B cell (primary cell): ENCODE results near the gene APP. TPM values are rescaled to one million over a fixed set of nuclear protein-coding genes. Genes with fewer than 3 reads are reported as not detected.

ENCODE experiments used
- ATAC-seq: fragments of 200-7000 bp; cut with Tn5 transposase; one replicate; pipeline ENCODE4 v1.10.0; 2021; ENCODE audit warnings: low read depth, mild to moderate bottlenecking, moderate number of reproducible peaks, moderate library complexity
- CTCF ChIA-PET: fragments of 350-600 bp; sonication (Branson Sonifier 250); formaldehyde crosslinking; loops from one replicate; lab custom pipeline; 2021; ENCODE audit warnings: antibody characterized with exemption, inconsistent platforms; lab: Charles Lee
- POLR2A ChIA-PET: fragments of 350-600 bp; sonication (Branson Sonifier 250); formaldehyde crosslinking; loops from one replicate; lab custom pipeline; 2021; ENCODE audit warnings: antibody characterized with exemption; lab: Charles Lee
- DNase-seq: peaks from one replicate; pipeline ENCODE4 v3.0.0; 2013
- H2AFZ ChIP-seq: 2 replicates; pipeline ENCODE4 v1.6.1; 2012; ENCODE audit warnings: mild to moderate bottlenecking, low read depth, low read length; ENCODE audit not compliant: insufficient read depth, poor library complexity, severe bottlenecking
- H3K27ac ChIP-seq, 2 donors: 1 replicate in 1 of 2; 2 replicates in 1 of 2; pipeline ENCODE4 v1.5.1; 2012 to 2013; ENCODE audit warnings: low read length in 2 of 2, mild to moderate bottlenecking in 2 of 2, moderate library complexity in 1 of 2
- H3K27me3 ChIP-seq, 4 experiments: fragments of 200-600 bp in 1 of 4; sonication (generic) in 1 of 4; replicated peaks in 1 of 4; 1 replicate in 2 of 4; 2 replicates in 2 of 4; pipeline versions ENCODE4 v1.6.1 to v1.7.0; 2013 to 2016; ENCODE audit warnings: low read length in 3 of 4, mild to moderate bottlenecking in 2 of 4, mixed read lengths in 1 of 4, moderate library complexity in 1 of 4; ENCODE audit not compliant: insufficient read depth in 4 of 4, control insufficient read depth in 3 of 4; ENCODE audit errors: control extremely low read depth in 1 of 4
- H3K36me3 ChIP-seq, 2 experiments: replicated peaks in 1 of 2; 1 replicate in 1 of 2; 2 replicates in 1 of 2; pipeline versions ENCODE4 v1.6.1 to v1.7.1; 2013; ENCODE audit warnings: low read length in 1 of 2; ENCODE audit not compliant: insufficient read depth in 2 of 2, control insufficient read depth in 1 of 2; ENCODE audit errors: control extremely low read depth in 1 of 2, extremely low read depth in 1 of 2
- H3K4me1 ChIP-seq, 2 donors: fragments of 200-600 bp in 1 of 2; sonication (generic) in 1 of 2; 1 replicate in 1 of 2; 2 replicates in 1 of 2; pipeline versions ENCODE4 v1.5.1 to v1.6.1; 2013 to 2017; ENCODE audit warnings: low read length in 2 of 2; ENCODE audit not compliant: control insufficient read depth in 2 of 2, insufficient read depth in 2 of 2
- H3K4me2 ChIP-seq: replicated peaks from 2 replicates; pipeline ENCODE3; 2012; ENCODE audit warnings: mild to moderate bottlenecking, low read depth, low read length; ENCODE audit not compliant: poor library complexity, severe bottlenecking
- H3K4me3 ChIP-seq, 5 experiments: fragments of 200-600 bp in 1 of 5; sonication (generic) in 1 of 5; 1 replicate in 3 of 5; 2 replicates in 2 of 5; pipeline versions ENCODE4 v1.5.1 to v1.7.0; 2011 to 2016; ENCODE audit warnings: low read length in 4 of 5, mild to moderate bottlenecking in 4 of 5, low read depth in 2 of 5, control low read depth in 1 of 5, moderate library complexity in 1 of 5; ENCODE audit not compliant: insufficient read depth in 1 of 5; ENCODE audit errors: control extremely low read depth in 1 of 5, extremely low read depth in 1 of 5
- H3K79me2 ChIP-seq: fragments of 200-600 bp; sonication (generic); one replicate; pipeline ENCODE4 v1.6.0; 2016; ENCODE audit warnings: low read length; ENCODE audit not compliant: control insufficient read depth, insufficient read depth
- H3K9ac ChIP-seq: fragments of 200-600 bp; sonication (generic); 2 replicates; pipeline ENCODE4 v1.6.1; 2017; ENCODE audit warnings: mild to moderate bottlenecking, low read length, moderate library complexity
- H3K9me3 ChIP-seq, 3 donors: one replicate each; pipeline versions ENCODE4 v1.6.1 to v1.7.1; 2013; ENCODE audit warnings: low read length in 2 of 3; ENCODE audit not compliant: control insufficient read depth in 2 of 3, insufficient read depth in 1 of 3; ENCODE audit errors: control extremely low read depth in 1 of 3
- H4K20me1 ChIP-seq: 2 replicates; pipeline ENCODE4 v1.6.0; 2012; ENCODE audit warnings: mild to moderate bottlenecking, low read length; ENCODE audit not compliant: insufficient read depth, control insufficient read depth, poor library complexity, severe bottlenecking
- H3K27ac Mint-ChIP-seq: one replicate; pipeline ENCODE4 v1.8.0; 2021; ENCODE audit warnings: mixed read lengths
- H3K27me3 Mint-ChIP-seq: one replicate; pipeline ENCODE4 v1.8.0; 2021; ENCODE audit warnings: mixed read lengths
- H3K4me1 Mint-ChIP-seq: one replicate; pipeline ENCODE4 v1.8.0; 2021; ENCODE audit warnings: mixed read lengths
- H3K4me3 Mint-ChIP-seq: one replicate; pipeline ENCODE4 v1.8.0; 2021; ENCODE audit warnings: mixed read lengths
- H3K9me3 Mint-ChIP-seq: one replicate; pipeline ENCODE4 v1.8.0; 2022; ENCODE audit warnings: mixed read lengths; ENCODE audit not compliant: insufficient read depth
- CTCF ChIP-seq: fragments of 200-600 bp; IDR thresholded peaks from one replicate; pipeline ENCODE4 v1.8.0; 2022; ENCODE audit warnings: antibody characterized with exemption, mild to moderate bottlenecking
- EZH2 ChIP-seq: IDR thresholded peaks from 2 replicates; pipeline ENCODE4 v1.6.1; 2012; ENCODE audit warnings: borderline replicate concordance, low read depth, mild to moderate bottlenecking, moderate library complexity, low read length; ENCODE audit not compliant: insufficient read depth, poor library complexity, severe bottlenecking
- WGBS: methylation state at CpG from one replicate; pipeline ENCODE4 v1.1.5; 2013; ENCODE audit warnings: missing lambda C conversion rate; ENCODE audit not compliant: insufficient coverage; 5-methylcytosine and 5-hydroxymethylcytosine counted together
- intact Hi-C: fragments of 100-400 bp; cut with micrococcal nuclease; formaldehyde crosslinking; loops from one replicate; pipeline ENCODE4 v1.10.0; 2022
- polyA plus RNA-seq: library from polyadenylated mRNA; depleted of rRNA; stranded (reverse); fragments of >200 nt; gene quantifications from 2 replicates; pipeline ENCODE4 v1.2.3, GENCODE V29; 2012
- total RNA-seq, 2 donors: library from RNA; stranded (reverse); fragments of 120-200 nt in 1 of 2; gene quantifications; 1 replicate in 1 of 2; 2 replicates in 1 of 2; pipeline versions ENCODE4 v1.2.3 to v1.2.4, GENCODE V29; 2013 to 2022

APP gene
- total and polyA plus RNA-seq, 2 donors (not counting 1 experiment from before 2014, with no cell fraction given) = 28.3 to 34.7 TPM

DNA sequence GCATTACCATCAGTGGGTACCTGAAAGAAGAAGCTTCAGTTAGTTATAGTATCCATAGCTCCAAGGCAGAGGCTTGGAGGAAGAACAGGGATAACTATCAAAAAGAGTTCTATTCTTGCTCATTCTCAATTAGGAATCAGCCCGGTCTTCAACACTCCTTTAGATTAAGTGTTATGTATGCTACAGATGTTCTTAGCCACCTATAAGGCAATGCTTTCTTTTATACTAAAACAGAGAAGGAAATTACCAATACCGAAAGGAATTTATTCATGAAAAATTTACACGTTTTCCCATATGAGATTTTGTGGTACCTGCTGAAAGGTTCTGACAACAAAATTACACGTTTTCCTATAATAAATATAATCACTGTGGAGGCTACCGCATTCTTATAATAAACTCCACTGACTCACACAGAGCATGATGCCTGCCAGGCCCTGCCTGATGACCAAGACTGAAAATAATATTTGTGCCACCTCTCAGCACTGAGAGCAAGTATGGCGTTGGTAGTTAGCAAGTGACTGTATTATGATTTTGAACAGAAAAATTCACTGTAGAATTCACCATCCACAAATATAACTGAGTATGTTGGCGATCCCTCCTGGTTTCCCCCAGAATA, 58.3 kb downstream of the APP start:
- H3K9me3 ChIP-seq = no peaks in the 10 kb centered on the region
- H3K4me3 ChIP-seq = no peak overlapping the region
- H2AFZ ChIP-seq = no peak overlapping the region
- Mint-ChIP-seq H3K4me1 (peaks cover 5% of the 10 kb centered on the region), H3K27me3 (no peaks in the 10 kb centered on the region), H3K4me3 (no peak overlapping the region), H3K27ac (no peak overlapping the region), H3K9me3 (no peaks in the 10 kb centered on the region)
- POLR2A ChIA-PET = no interaction called here
- peaks cover 20% of the 10 kb centered on the region for H3K79me2 ChIP-seq
- no peaks in the 10 kb centered on the region for H3K27me3 ChIP-seq
- intact Hi-C loops = no loop called here
- WGBS = 80% methylated on average over 1 of the region's 7 CpGs
- H3K4me2 ChIP-seq = no peak overlapping the region
- ATAC-seq = no peak
- no peaks in the 10 kb centered on the region for H4K20me1 ChIP-seq
- H3K4me1 ChIP-seq = peaks cover 0 to under 1% of the 10 kb centered on the region in 2 donors
- H3K36me3 ChIP-seq = peaks cover 4 to 5% of the 10 kb centered on the region in 2 experiments
- H3K9ac ChIP-seq = no peak overlapping the region
- no peak for DNase-seq
- TF ChIP-seq EZH2 (no peak), CTCF (no peak)
- CTCF ChIA-PET = no interaction called here
- H3K27ac ChIP-seq = no peak overlapping the region

- H4K20me1 ChIP-seq = no peaks in the 10 kb centered on the region
- POLR2A ChIA-PET = no interaction called here
Observed at GRCh38 chr21:26110715-26111114, 59.9 kb downstream of the APP start.

More at GRCh38 chr21:26110715-26111114, 59.9 kb downstream of the APP start:
- H3K9me3 Mint-ChIP-seq = no peaks in the 10 kb centered on the region
- H3K9me3 ChIP-seq = no peaks in the 10 kb centered on the region
- no peak overlapping the region for H3K4me3 ChIP-seq
- DNase-seq (no peak), ATAC-seq (no peak)
- H3K4me3 Mint-ChIP-seq = no peak overlapping the region
- H3K27ac ChIP-seq = no peak overlapping the region
- H3K4me1 ChIP-seq = no peaks in the 10 kb centered on the region
- no peaks in the 10 kb centered on the region for H3K27me3 ChIP-seq
- H3K36me3 ChIP-seq = peaks cover 5% of the 10 kb centered on the region in 2 experiments
- WGBS = no CpG with 5 or more reads among the region's 2 CpGs
- H3K4me2 ChIP-seq = no peak overlapping the region
- H2AFZ ChIP-seq = no peak overlapping the region
- TF ChIP-seq EZH2 (no peak), CTCF (no peak)
- CTCF ChIA-PET = no interaction called here
- intact Hi-C loops = no loop called here
- no peak overlapping the region for H3K27ac Mint-ChIP-seq
- H3K4me1 Mint-ChIP-seq = no peaks in the 10 kb centered on the region
- peaks cover 24% of the 10 kb centered on the region for H3K79me2 ChIP-seq
- no peaks in the 10 kb centered on the region for H3K27me3 Mint-ChIP-seq
- H3K9ac ChIP-seq = no peak overlapping the region
